Kidney (tissue), 14 donors: ENCODE measurements around the gene XYLT2. TPM values are rescaled to one million over a fixed set of nuclear protein-coding genes. Genes with fewer than 3 reads are reported as not detected.

Experiments used
- DNase-seq, 5 donors: peaks; one replicate each; pipeline ENCODE4 v3.0.0-alpha.2; 2013 to 2020
- FAIRE-seq: peaks from 2 replicates; lab custom pipeline; 2012; peaks lifted over from hg19 to GRCh38; lab: Jason Lieb, UNC
- H3K27ac ChIP-seq, 2 donors: one replicate each; pipeline ENCODE4 v1.7.0; 2013; ENCODE audit warnings: low read depth in 2 of 2, low read length in 2 of 2, inconsistent platforms in 1 of 2
- H3K27me3 ChIP-seq: one replicate; pipeline ENCODE4 v1.7.1; 2013; ENCODE audit warnings: low read length, inconsistent platforms; ENCODE audit not compliant: control insufficient read depth, insufficient read depth
- H3K36me3 ChIP-seq, 3 donors: one replicate each; pipeline versions ENCODE4 v1.7.0 to v1.7.1; 2013; ENCODE audit warnings: low read length in 3 of 3, control low read depth in 1 of 3, inconsistent platforms in 1 of 3; ENCODE audit not compliant: insufficient read depth in 3 of 3, control insufficient read depth in 2 of 3
- H3K4me1 ChIP-seq, 3 donors: one replicate each; pipeline versions ENCODE4 v1.7.0 to v1.7.1; 2013; ENCODE audit warnings: low read length in 3 of 3, inconsistent platforms in 1 of 3, low read depth in 1 of 3; ENCODE audit not compliant: control insufficient read depth in 2 of 3, insufficient read depth in 2 of 3
- H3K4me3 ChIP-seq, 3 donors: one replicate each; pipeline versions ENCODE4 v1.7.0 to v1.8.1; 2013; ENCODE audit warnings: low read length in 3 of 3, control low read depth in 1 of 3, inconsistent platforms in 1 of 3
- H3K9ac ChIP-seq, 3 donors: one replicate each; pipeline versions ENCODE4 v1.7.0 to v1.7.1; 2013; ENCODE audit warnings: low read length in 3 of 3, control low read depth in 1 of 3, inconsistent platforms in 1 of 3
- H3K9me3 ChIP-seq, 3 donors: one replicate each; pipeline versions ENCODE4 v1.7.0 to v1.7.1; 2013; ENCODE audit warnings: low read length in 3 of 3, control low read depth in 1 of 3, inconsistent platforms in 1 of 3; ENCODE audit not compliant: control insufficient read depth in 2 of 3, insufficient read depth in 1 of 3
- CTCF ChIP-seq: IDR thresholded peaks from 3 replicates; pipeline ENCODE4 v1.5.1; 2012; ENCODE audit warnings: mild to moderate bottlenecking, moderate library complexity, borderline replicate concordance; ENCODE audit not compliant: insufficient read depth; ENCODE audit errors: extremely low read depth
- intact Hi-C: fragments of 100-400 bp; cut with DNase I; formaldehyde crosslinking; loops from one replicate; pipeline ENCODE4 v1.11.1; 2022
- polyA plus RNA-seq: library from polyadenylated mRNA; stranded (reverse); fragments of 350-450 nt; fragmentation: Illumina TruSeq; extraction: RNeasy Lipid Tissue Mini Kit (QIAGEN cat#74804); gene quantifications from one replicate; pipeline ENCODE4 v1.2.3, GENCODE V29; 2014; ENCODE audit warnings: low read depth, low replicate concordance; ENCODE audit not compliant: insufficient read depth
- total RNA-seq: library from RNA; stranded (reverse); fragmentation: NEBNext Ultra II Directional; extraction: Animal tissue kit (Norgen Biotek cat#: 25700); gene quantifications from one replicate; pipeline ENCODE4 v1.2.1, GENCODE V29; 2021
- donor health status: control.
- donor health status: control.
- donor health status: control.
- donor health status: control.
- donor health status: control.
- donor health status: DM: yes; HTN: yes; CAD: no.
- donor health status: Normal renal cell carcinoma (clear cell type).

Gene XYLT2
- total and polyA plus RNA-seq, 2 donors from 2014 or later: 21.2 to 30.0 TPM

DNA sequence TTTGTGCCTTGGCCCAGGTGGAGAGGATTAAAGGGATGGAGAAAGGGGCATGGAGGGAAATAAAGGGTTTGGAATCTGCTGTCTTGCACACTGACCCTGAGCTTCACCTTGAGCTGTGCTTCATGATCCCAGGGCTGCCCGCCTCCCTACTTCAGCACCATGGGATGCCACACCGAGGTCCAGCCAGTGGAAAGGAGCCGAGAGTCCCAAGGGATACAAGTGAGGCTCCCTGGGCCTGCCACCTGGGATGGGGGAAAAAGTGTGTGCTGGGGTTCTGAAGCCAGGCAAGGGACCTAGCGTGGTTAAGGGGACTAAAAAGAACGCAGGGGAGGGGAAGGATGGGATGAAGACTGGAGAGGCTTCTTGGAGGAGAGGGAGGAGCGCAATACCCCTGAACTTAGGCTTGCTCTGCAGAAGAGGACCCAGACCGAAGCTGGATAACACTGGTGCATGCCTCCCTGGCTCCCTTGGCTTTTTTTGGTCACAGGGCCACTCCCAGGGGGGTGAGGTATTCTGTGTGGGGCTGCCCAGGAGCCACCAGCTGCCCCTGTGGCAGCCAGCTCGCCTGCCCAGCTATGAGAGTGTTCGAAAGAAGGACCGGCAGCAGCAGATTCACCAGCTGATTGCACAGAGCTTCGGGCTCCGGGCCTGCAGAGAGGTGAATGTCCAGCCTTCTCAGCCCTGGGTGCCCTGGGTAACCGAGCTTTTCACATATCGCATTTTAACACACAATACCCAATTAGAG lies 19.9 kb downstream of the XYLT2 start:
- H3K4me3 ChIP-seq: no peak overlapping the region
- H3K9ac ChIP-seq: no peak overlapping the region
- TF ChIP-seq CTCF: no peak
- intact Hi-C loops: no loop called here
- peaks cover 8 to 37% (median 33%) of the 10 kb centered on the region in 3 donors for H3K36me3 ChIP-seq
- H3K4me1 ChIP-seq: no peaks in the 10 kb centered on the region
- DNase-seq (no peak), FAIRE-seq (no peak)
- no peaks in the 10 kb centered on the region for H3K27me3 ChIP-seq
- H3K9me3 ChIP-seq: no peaks in the 10 kb centered on the region
- H3K27ac ChIP-seq: no peak overlapping the region

- Histone ChIP-seq H3K9me3 (no peaks in the 10 kb centered on the region), H3K27ac (no peak overlapping the region), H3K4me1 (peaks cover 0 to 6% (median 4%) of the 10 kb centered on the region in 3 donors), H3K4me3 (no peak overlapping the region), H3K9ac (no peak overlapping the region), H3K27me3 (no peaks in the 10 kb centered on the region), H3K36me3 (peaks cover 8 to 37% (median 33%) of the 10 kb centered on the region in 3 donors)
- DNase-seq: peak in 1 of 5 donors; percentile 35
- no peak for TF ChIP-seq CTCF
- intact Hi-C loops: no loop called here
- FAIRE-seq: no peak
Measured at GRCh38 chr17:50367401-50367800, 21.5 kb downstream of the XYLT2 start.

DNA sequence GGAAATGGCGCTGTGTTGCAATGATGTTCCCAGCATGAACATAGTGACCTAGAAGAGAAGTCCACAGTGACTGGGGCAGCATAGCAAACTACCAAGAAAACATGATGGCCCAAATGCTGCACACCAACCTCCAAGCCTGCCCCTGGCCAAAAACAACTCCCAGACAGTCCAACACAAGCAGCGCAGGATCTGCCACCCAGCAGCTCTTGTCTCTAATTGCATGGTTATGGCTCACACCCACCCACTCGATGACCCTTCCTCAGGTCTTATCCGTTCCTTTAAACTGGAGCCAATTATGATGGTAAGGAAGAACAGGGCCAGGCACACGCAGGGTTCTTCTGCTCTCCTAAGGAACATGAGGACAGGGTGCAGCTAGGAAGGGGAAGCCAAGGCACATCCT lies 24.1 kb downstream of the XYLT2 start:
- DNase-seq: no peak
- intact Hi-C loops: no loop called here
- Histone ChIP-seq H3K9ac (no peak overlapping the region), H3K9me3 (no peaks in the 10 kb centered on the region), H3K4me3 (no peak overlapping the region), H3K4me1 (peaks cover 0 to 6% (median 4%) of the 10 kb centered on the region in 3 donors), H3K27ac (no peak overlapping the region), H3K36me3 (peaks cover 8 to 37% (median 33%) of the 10 kb centered on the region in 3 donors), H3K27me3 (no peaks in the 10 kb centered on the region)
- no peak for FAIRE-seq
- no peak for TF ChIP-seq CTCF

DNA sequence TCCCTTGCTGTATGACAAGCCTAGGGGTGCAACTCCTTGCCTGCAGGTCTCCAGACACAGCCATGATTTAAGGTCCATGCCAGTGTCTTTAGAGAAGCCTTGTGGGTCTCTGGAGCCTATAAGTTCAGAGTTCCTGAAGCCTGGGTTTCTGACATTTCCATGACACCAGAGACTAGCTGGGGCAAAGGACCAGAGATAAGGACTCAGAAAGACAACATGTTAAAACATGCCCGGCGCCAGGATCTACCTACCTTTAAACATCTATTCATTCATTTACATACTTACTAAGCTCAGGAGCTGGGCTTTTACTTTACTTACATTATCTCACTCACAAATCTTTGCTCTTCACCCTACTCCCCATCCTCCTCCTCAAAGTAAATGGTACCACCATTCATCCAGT lies 25.6 kb downstream of the XYLT2 start:
- DNase-seq (no peak), FAIRE-seq (no peak)
- TF ChIP-seq CTCF: no peak
- no peaks in the 10 kb centered on the region for H3K9me3 ChIP-seq
- H3K27ac ChIP-seq: no peak overlapping the region
- peak overlapping the region in 1 of 3 donors; percentile 85 for H3K4me3 ChIP-seq
- intact Hi-C loops: no loop called here
- H3K4me1 ChIP-seq: peaks cover 0 to 6% (median 4%) of the 10 kb centered on the region in 3 donors
- H3K36me3 ChIP-seq: peaks cover 8 to 37% (median 33%) of the 10 kb centered on the region in 3 donors
- peak overlapping the region in 1 of 3 donors; percentile 77 for H3K9ac ChIP-seq
- no peaks in the 10 kb centered on the region for H3K27me3 ChIP-seq
